Left ventricle myocardium inferior (tissue), 1 donor: ENCODE measurements around the gene DENND6A. TPM values are rescaled to one million over a fixed set of nuclear protein-coding genes. Genes with fewer than 3 reads are reported as not detected.

Experiments used
- DNase-seq: peaks from one replicate; pipeline ENCODE4 v3.0.0-alpha.2; 2020
- H3K27ac ChIP-seq: fragments of 200-600 bp; replicated peaks from 2 replicates; pipeline ENCODE4 v1.8.0; 2021
- H3K27me3 ChIP-seq: fragments of 200-600 bp; 2 replicates; pipeline ENCODE4 v1.8.0; 2021; ENCODE audit warnings: low read depth
- H3K36me3 ChIP-seq: fragments of 200-600 bp; 2 replicates; pipeline ENCODE4 v1.8.0; 2021
- H3K4me1 ChIP-seq: fragments of 200-600 bp; 2 replicates; pipeline ENCODE4 v1.8.0; 2021
- H3K4me3 ChIP-seq: fragments of 200-600 bp; 2 replicates; pipeline ENCODE4 v1.8.0; 2021; ENCODE audit warnings: mild to moderate bottlenecking, moderate library complexity
- H3K9me3 ChIP-seq: fragments of 200-600 bp; replicated peaks from 2 replicates; pipeline ENCODE4 v1.8.0; 2021
- intact Hi-C: fragments of 100-400 bp; cut with micrococcal nuclease; formaldehyde crosslinking; loops from one replicate; pipeline ENCODE4 v1.11.0; 2022
- total RNA-seq: library from RNA; stranded (reverse); fragmentation: NEBNext Ultra II Directional; extraction: Animal tissue kit (Norgen Biotek cat#: 25700); gene quantifications from one replicate; pipeline ENCODE4 v1.2.1, GENCODE V29; 2021
- TF ChIP-seq, protein P1 (sequence below): fragments of 200-600 bp; IDR thresholded peaks from 2 replicates; pipeline ENCODE4 v1.8.0; 2021; ENCODE audit warnings: antibody characterized with exemption, mild to moderate bottlenecking, borderline replicate concordance
- donor health status: DM: no; HTN: yes; CAD: no; lungs with severe emphysema.

DENND6A gene
- total RNA-seq, 1 donor from 2014 or later: 14.7 TPM

DNA sequence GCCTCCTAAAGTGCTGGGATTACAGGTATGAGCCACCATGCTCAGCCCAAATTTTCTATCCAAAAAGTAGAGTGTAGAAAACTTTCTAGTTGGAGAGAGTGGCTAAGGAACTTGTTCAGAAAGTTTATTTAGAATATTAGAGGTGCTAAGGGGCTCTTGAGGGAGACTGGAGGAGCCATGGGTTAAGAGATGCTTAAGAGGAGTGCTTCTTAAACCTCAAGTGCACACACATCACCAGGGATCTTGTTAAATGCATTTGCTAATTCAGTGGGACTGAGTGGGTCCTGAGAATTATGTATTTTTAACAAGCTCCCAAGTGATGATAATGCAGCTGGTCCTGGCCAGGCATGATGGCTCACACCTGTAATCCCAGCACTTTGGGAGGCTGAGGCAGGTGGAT lies 33.5 kb upstream of the DENND6A start:
- intact Hi-C loops: no loop called here
- H3K9me3 ChIP-seq: no peaks in the 10 kb centered on the region

DNA sequence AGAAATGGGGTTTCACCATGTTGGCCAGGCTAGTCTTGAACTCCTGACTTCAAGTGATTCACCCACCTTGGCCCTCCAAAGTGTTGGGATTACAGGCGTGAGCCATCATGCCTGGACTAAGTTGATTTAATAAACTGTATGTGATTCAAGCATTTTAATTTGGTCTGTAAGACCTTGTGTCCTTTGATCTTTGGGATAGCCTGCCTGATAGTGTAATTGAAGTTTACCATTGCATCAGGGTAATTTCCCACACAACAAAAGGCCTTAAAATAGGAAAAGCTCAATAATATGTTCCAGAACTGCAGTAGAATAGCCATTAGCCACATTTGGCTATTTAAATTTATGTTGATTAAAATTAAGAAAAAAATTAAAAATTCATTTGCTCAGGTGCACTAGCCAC lies 25.2 kb upstream of the DENND6A start:
- Histone ChIP-seq H3K9me3 (no peaks in the 10 kb centered on the region), H3K27ac (no peak overlapping the region), H3K4me1 (peaks cover 4% of the 10 kb centered on the region), H3K27me3 (no peaks in the 10 kb centered on the region), H3K4me3 (no peak overlapping the region), H3K36me3 (no peaks in the 10 kb centered on the region)
- DNase-seq: no peak
- intact Hi-C loops: no loop called here
- TF ChIP-seq, protein P1, sequence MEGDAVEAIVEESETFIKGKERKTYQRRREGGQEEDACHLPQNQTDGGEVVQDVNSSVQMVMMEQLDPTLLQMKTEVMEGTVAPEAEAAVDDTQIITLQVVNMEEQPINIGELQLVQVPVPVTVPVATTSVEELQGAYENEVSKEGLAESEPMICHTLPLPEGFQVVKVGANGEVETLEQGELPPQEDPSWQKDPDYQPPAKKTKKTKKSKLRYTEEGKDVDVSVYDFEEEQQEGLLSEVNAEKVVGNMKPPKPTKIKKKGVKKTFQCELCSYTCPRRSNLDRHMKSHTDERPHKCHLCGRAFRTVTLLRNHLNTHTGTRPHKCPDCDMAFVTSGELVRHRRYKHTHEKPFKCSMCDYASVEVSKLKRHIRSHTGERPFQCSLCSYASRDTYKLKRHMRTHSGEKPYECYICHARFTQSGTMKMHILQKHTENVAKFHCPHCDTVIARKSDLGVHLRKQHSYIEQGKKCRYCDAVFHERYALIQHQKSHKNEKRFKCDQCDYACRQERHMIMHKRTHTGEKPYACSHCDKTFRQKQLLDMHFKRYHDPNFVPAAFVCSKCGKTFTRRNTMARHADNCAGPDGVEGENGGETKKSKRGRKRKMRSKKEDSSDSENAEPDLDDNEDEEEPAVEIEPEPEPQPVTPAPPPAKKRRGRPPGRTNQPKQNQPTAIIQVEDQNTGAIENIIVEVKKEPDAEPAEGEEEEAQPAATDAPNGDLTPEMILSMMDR: no peak

More for the DNA sequence above, 33.5 kb upstream of the DENND6A start:
- Histone ChIP-seq H3K4me1 (no peaks in the 10 kb centered on the region), H3K27me3 (no peaks in the 10 kb centered on the region), H3K36me3 (no peaks in the 10 kb centered on the region), H3K27ac (no peak overlapping the region), H3K4me3 (no peak overlapping the region)
- DNase-seq: no peak
- TF ChIP-seq, protein P1: no peak

DNA sequence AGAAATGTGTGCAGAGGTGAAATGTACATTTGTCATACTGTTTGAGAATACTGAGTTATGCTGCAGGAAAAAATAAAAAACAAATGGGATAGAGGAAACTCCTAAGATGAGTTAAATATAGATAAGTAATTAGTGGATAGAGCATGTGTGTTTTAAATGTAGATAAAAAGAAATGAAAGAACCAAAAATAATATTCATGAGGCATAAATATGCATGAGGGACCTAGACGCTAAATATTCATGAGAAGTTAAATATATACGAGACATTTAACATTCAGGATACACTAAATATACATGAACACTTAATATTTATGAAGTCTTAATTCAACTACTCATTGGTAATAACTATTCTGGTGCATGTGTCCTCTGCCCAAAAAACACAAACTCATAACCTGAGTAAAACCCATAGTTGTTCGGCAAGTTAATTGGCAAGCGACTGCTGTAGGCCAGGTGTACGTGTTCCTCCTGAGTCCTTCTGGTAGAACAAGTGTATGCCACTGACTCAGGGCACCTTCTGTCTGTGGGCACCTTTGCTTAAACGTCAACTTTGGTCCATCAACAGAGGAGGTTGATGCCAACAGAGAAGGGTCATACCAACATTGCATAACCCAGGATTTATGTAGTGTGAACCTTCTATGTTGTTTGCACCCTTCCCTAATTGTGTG lies 24.5 kb upstream of the DENND6A start:
- Histone ChIP-seq H3K9me3 (no peaks in the 10 kb centered on the region), H3K4me1 (peaks cover 4% of the 10 kb centered on the region), H3K27me3 (no peaks in the 10 kb centered on the region), H3K27ac (no peak overlapping the region), H3K4me3 (no peak overlapping the region), H3K36me3 (no peaks in the 10 kb centered on the region)
- TF ChIP-seq, protein P1: no peak
- no peak for DNase-seq
- intact Hi-C loops: no loop called here

DNA sequence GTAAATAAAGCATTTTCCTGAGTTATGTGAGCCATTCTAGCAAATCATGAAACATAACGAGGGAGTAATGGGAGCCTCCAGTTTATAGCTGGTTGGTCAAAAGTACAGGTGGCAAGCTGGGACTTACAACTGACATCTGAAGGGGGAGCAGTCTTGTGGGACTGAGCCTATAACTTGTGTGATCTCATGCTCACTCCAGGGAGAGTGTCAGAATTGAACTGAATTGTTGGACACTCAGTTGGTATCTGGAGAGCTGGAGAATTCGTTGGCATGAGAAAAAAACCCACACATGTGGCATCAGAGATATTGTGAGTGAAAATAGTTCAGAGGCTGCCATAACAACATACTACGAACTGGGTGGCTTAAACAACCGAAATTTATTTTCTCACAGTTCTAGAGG lies 22.8 kb upstream of the DENND6A start:
- intact Hi-C loops: no loop called here
- TF ChIP-seq, protein P1: no peak
- H3K36me3 ChIP-seq: no peaks in the 10 kb centered on the region

DNA sequence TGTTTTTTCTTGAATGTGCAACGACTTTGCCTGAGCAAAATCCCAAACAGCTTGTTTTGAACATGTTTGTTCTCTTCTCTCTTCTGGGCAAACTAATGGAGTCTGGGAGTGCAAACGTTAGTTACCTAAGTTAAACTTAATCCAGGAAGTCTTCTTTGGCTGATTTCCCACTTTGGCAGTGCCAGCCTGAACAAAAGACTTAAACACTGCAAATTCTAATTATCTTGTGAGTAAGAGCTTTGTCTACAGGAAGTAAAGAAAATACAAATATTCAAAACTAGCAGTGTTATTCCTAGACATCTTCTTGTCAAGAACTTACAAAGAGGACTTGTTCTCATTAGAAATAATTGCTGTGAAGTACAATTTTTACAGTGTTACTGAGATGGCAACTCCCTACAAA lies 16.7 kb upstream of the DENND6A start:
- TF ChIP-seq, protein P1: no peak
- H3K27ac ChIP-seq: no peak overlapping the region
- no peak overlapping the region for H3K4me3 ChIP-seq
- no peaks in the 10 kb centered on the region for H3K36me3 ChIP-seq
- H3K9me3 ChIP-seq: no peaks in the 10 kb centered on the region
- intact Hi-C loops: no loop called here
- H3K27me3 ChIP-seq: no peaks in the 10 kb centered on the region
- no peaks in the 10 kb centered on the region for H3K4me1 ChIP-seq
- no peak for DNase-seq

More for the DNA sequence above, 22.8 kb upstream of the DENND6A start:
- H3K27me3 ChIP-seq: no peaks in the 10 kb centered on the region
- no peak for DNase-seq
- no peak overlapping the region for H3K27ac ChIP-seq
- no peak overlapping the region for H3K4me3 ChIP-seq
- H3K4me1 ChIP-seq: peaks cover 4% of the 10 kb centered on the region
- H3K9me3 ChIP-seq: no peaks in the 10 kb centered on the region

DNA sequence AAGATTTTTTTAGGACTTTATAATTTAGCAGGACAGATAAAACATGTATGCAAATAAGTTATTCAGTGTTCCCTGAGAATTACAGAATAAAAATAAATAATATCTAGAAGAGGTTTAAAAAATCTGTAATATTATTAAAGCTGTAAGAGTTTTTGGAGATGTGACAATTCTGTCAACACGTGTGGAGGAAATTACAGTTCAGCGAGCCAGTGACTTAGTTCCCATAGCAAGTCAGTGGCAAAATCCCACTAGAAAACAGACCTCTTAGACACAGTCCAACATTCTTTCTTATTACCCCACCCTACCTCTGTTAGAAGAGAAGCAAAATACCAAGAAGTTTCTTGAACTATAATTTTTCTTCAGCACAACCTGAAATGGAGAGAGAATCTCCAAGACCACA lies 16.2 kb upstream of the DENND6A start:
- TF ChIP-seq, protein P1: no peak
- H3K4me1 ChIP-seq: no peaks in the 10 kb centered on the region
- no peak overlapping the region for H3K27ac ChIP-seq
- no peak overlapping the region for H3K4me3 ChIP-seq
- H3K27me3 ChIP-seq: no peaks in the 10 kb centered on the region
- H3K9me3 ChIP-seq: no peaks in the 10 kb centered on the region
- intact Hi-C loops: no loop called here
- no peak for DNase-seq
- H3K36me3 ChIP-seq: no peaks in the 10 kb centered on the region
